ENCODE measurements around the gene SHMT2.
A peak's percentile ranks its signal among the peaks of the same experiment; 100 is the strongest.

The SHMT2 gene

GRCh38 chr12:57215065-57215464, 14.4 kb upstream of the SHMT2 start:
- H3K4me3 ChIP-seq (ENCODE audit: low read length), result no peak overlapping the region
- TF ChIP-seq ZNF274 (IDR thresholded peaks at IDR 0.05; ENCODE audit: low read depth, low read length), result no peak

- no peak for TF ChIP-seq ZNF274 (IDR thresholded peaks at IDR 0.05; ENCODE audit: low read depth, low read length)
- no peak overlapping the region; the same call in 1 of the 2 replicates for H3K4me3 ChIP-seq (ENCODE audit: low read length)
Measured at GRCh38 chr12:57215668-57216013, 13.9 kb upstream of the SHMT2 start.

GRCh38 chr12:57216014-57216911, 13.2 kb upstream of the SHMT2 start, which contains the start of gene NXPH4:
Gene NXPH4 (plus strand): TSS chr12:57216794. CDS start chr12:57216970, 176 bp downstream.
- no peak for TF ChIP-seq ZNF274 (IDR thresholded peaks at IDR 0.05; ENCODE audit: low read depth, low read length)

GRCh38 chr12:57216921-57217879, 12.3 kb upstream of the SHMT2 start:
- peak overlapping the region; percentile 35; the same call in 1 of the 2 replicates for H3K4me3 ChIP-seq (ENCODE audit: low read length)
- no peak for TF ChIP-seq ZNF274 (IDR thresholded peaks at IDR 0.05; ENCODE audit: low read depth, low read length)

More at GRCh38 chr12:57216014-57216911, 13.2 kb upstream of the SHMT2 start, which contains the start of gene NXPH4:
- peak within 1 kb of the TSS; percentile 35; the same call in 1 of the 2 replicates for H3K4me3 ChIP-seq (ENCODE audit: low read length)

- H3K4me3 ChIP-seq (ENCODE audit: low read length), result no peak overlapping the region
- TF ChIP-seq ZNF274 (IDR thresholded peaks at IDR 0.05; ENCODE audit: low read depth, low read length), result no peak
Measured at GRCh38 chr12:57218030-57218853, 11.3 kb upstream of the SHMT2 start.

GRCh38 chr12:57219205-57219992, 10.1 kb upstream of the SHMT2 start:
- TF ChIP-seq ZNF274 (IDR thresholded peaks at IDR 0.05; ENCODE audit: low read depth, low read length), result no peak
- H3K4me3 ChIP-seq (ENCODE audit: low read length), result no peak overlapping the region

GRCh38 chr12:57219993-57220754, 9.3 kb upstream of the SHMT2 start:
- no peak for TF ChIP-seq ZNF274 (IDR thresholded peaks at IDR 0.05; ENCODE audit: low read depth, low read length)
- H3K4me3 ChIP-seq (ENCODE audit: low read length), result no peak overlapping the region

- H3K4me3 ChIP-seq (ENCODE audit: low read length), result no peak overlapping the region
- no peak for TF ChIP-seq ZNF274 (IDR thresholded peaks at IDR 0.05; ENCODE audit: low read depth, low read length)
Measured at GRCh38 chr12:57220770-57221168, 8.7 kb upstream of the SHMT2 start.

GRCh38 chr12:57221169-57221917, 8.2 kb upstream of the SHMT2 start:
- TF ChIP-seq ZNF274 (IDR thresholded peaks at IDR 0.05; ENCODE audit: low read depth, low read length), result no peak
- H3K4me3 ChIP-seq (ENCODE audit: low read length), result no peak overlapping the region

- H3K4me3 ChIP-seq (ENCODE audit: low read length), result no peak overlapping the region
- TF ChIP-seq ZNF274 (IDR thresholded peaks at IDR 0.05; ENCODE audit: low read depth, low read length), result no peak
Measured at GRCh38 chr12:57222286-57223190, 7.0 kb upstream of the SHMT2 start.
